Gastroesophageal sphincter (tissue), 4 donors: ENCODE results near the gene BMI1. TPM values are rescaled to one million over a fixed set of nuclear protein-coding genes. Genes with fewer than 3 reads are reported as not detected.
"Not testable (repeated sequence)": the region's sequence is repeated elsewhere in the genome, so short reads cannot be mapped to it uniquely, and the experiment has no call there.

ENCODE experiments used
- ATAC-seq: fragments of 150-250 bp; one replicate; pipeline ENCODE4 v1.9.1; 2016; ENCODE audit warnings: mild to moderate bottlenecking, moderate library complexity
- H3K27ac ChIP-seq, 4 donors: fragments of 200-600 bp; sonication (generic) in 3 of 4; 1 replicate in 3 of 4; 2 replicates in 1 of 4; pipeline ENCODE4 v1.5.1; 2016 to 2019
- H3K27me3 ChIP-seq: fragments of 200-600 bp; sonication (generic); one replicate; pipeline ENCODE4 v1.5.1; 2019
- H3K36me3 ChIP-seq, 2 donors: fragments of 200-600 bp; sonication (generic); one replicate each; pipeline ENCODE4 v1.5.1; 2019; ENCODE audit warnings: control low read depth in 1 of 2
- H3K4me1 ChIP-seq, 3 donors: fragments of 200-600 bp; sonication (generic); 1 replicate in 2 of 3; 2 replicates in 1 of 3; pipeline ENCODE4 v1.5.1; 2016 to 2019; ENCODE audit warnings: control low read depth in 2 of 3
- H3K4me3 ChIP-seq, 2 donors: fragments of 200-600 bp; sonication (generic); one replicate each; pipeline ENCODE4 v1.5.1; 2019; ENCODE audit warnings: mild to moderate bottlenecking in 1 of 2, moderate library complexity in 1 of 2
- H3K9me3 ChIP-seq, 3 donors: fragments of 200-600 bp; sonication (generic); one replicate each; pipeline ENCODE4 v1.5.1; 2017 to 2019; ENCODE audit warnings: control low read depth in 2 of 3
- CTCF ChIP-seq, 4 experiments: fragments of 200-600 bp in 2 of 4; fragments of 450-650 bp in 2 of 4; sonication (generic) in 1 of 4; IDR thresholded peaks; one replicate each; pipeline ENCODE4 v1.5.1; 2017 to 2019; ENCODE audit warnings: antibody characterized with exemption in 4 of 4, mild to moderate bottlenecking in 2 of 4, moderate library complexity in 2 of 4
- EP300 ChIP-seq: sonication (generic); formaldehyde crosslinking; IDR thresholded peaks from one replicate; pipeline ENCODE4 v1.6.1; 2017; ENCODE audit warnings: antibody characterized with exemption, mild to moderate bottlenecking
- POLR2A ChIP-seq, 2 donors: fragments of 450-650 bp; IDR thresholded peaks; one replicate each; pipeline ENCODE4 v1.6.1; 2017; ENCODE audit warnings: antibody characterized with exemption in 2 of 2, mild to moderate bottlenecking in 2 of 2, moderate library complexity in 1 of 2
- POLR2AphosphoS5 ChIP-seq: sonication (generic); formaldehyde crosslinking; IDR thresholded peaks from one replicate; pipeline ENCODE4 v1.6.1; 2017; ENCODE audit warnings: antibody characterized with exemption
- WGBS, 2 donors: methylation state at CpG; one replicate each; pipeline ENCODE4 v1.1.5; 2018; ENCODE audit warnings: low coverage in 1 of 2; 5-methylcytosine and 5-hydroxymethylcytosine counted together
- total RNA-seq, 4 donors: library from RNA; depleted of rRNA; stranded (reverse); fragments of >200 nt; gene quantifications; one replicate each; pipeline ENCODE4 v1.1.0, GENCODE V29; 2016

Gene BMI1
- total RNA-seq, 4 donors from 2014 or later, result 70.5 to 108 (median 94.3) TPM

- ATAC-seq, result no peak
- Histone ChIP-seq H3K4me1 (no peaks in the 10 kb centered on the region), H3K9me3 (no peaks in the 10 kb centered on the region), H3K4me3 (no peak overlapping the region), H3K27me3 (no peaks in the 10 kb centered on the region), H3K36me3 (no peaks in the 10 kb centered on the region), H3K27ac (no peak overlapping the region)
- WGBS, 2 donors, result 84 to 89% methylated on average over 2 of the region's 2 CpGs
- no peak for TF ChIP-seq POLR2AphosphoS5
Measured at GRCh38 chr10:22308390-22308789, 12.5 kb upstream of the BMI1 start.

GRCh38 chr10:22309180-22310000 is 11.5 kb upstream of the BMI1 start:
- no peaks in the 10 kb centered on the region for H3K4me1 ChIP-seq
- H3K27ac ChIP-seq, result no peak overlapping the region
- H3K27me3 ChIP-seq, result no peaks in the 10 kb centered on the region
- no peak overlapping the region for H3K4me3 ChIP-seq
- no peaks in the 10 kb centered on the region for H3K36me3 ChIP-seq
- no peak for ATAC-seq
- WGBS, 2 donors, result 91 to 100% methylated on average over 3 to 4 of the region's 4 CpGs
- no peaks in the 10 kb centered on the region for H3K9me3 ChIP-seq
- TF ChIP-seq POLR2AphosphoS5, result no peak

- H3K4me1 ChIP-seq, H3K27me3 ChIP-seq, H3K27ac ChIP-seq, H3K9me3 ChIP-seq, ATAC-seq, H3K4me3 ChIP-seq, H3K36me3 ChIP-seq: not testable (repeated sequence)
- 95 to 97% methylated on average over 10 of the region's 10 CpGs for WGBS, 2 donors
Measured at GRCh38 chr10:22310012-22310411, 10.9 kb upstream of the BMI1 start.

GRCh38 chr10:22310928-22311327 is 10.0 kb upstream of the BMI1 start:
- no peaks in the 10 kb centered on the region for H3K9me3 ChIP-seq
- no peak overlapping the region for H3K27ac ChIP-seq
- no peaks in the 10 kb centered on the region for H3K27me3 ChIP-seq
- H3K4me1 ChIP-seq, result peaks cover 5 to 8% (median 7%) of the 10 kb centered on the region in 3 donors
- ATAC-seq, result no peak
- H3K36me3 ChIP-seq, result no peaks in the 10 kb centered on the region
- H3K4me3 ChIP-seq, result no peak overlapping the region
- TF ChIP-seq EP300 (no peak), POLR2A (IDR thresholded peaks at IDR 0.05) (no peak), CTCF (IDR thresholded peaks at IDR 0.05) (no peak), POLR2AphosphoS5 (no peak)

GRCh38 chr10:22314852-22315251 is 6.0 kb upstream of the BMI1 start:
- 54 to 60% methylated on average over 2 of the region's 2 CpGs for WGBS, 2 donors

More at GRCh38 chr10:22314852-22315251, 6.0 kb upstream of the BMI1 start:
- TF ChIP-seq CTCF (IDR thresholded peaks at IDR 0.05) (no peak), POLR2AphosphoS5 (no peak), POLR2A (IDR thresholded peaks at IDR 0.05) (no peak), EP300 (no peak)
- Histone ChIP-seq H3K9me3 (no peaks in the 10 kb centered on the region), H3K27ac (no peak overlapping the region), H3K36me3 (no peaks in the 10 kb centered on the region), H3K27me3 (no peaks in the 10 kb centered on the region), H3K4me1 (peaks cover 5 to 38% (median 7%) of the 10 kb centered on the region in 3 donors), H3K4me3 (no peak overlapping the region)
- no peak for ATAC-seq
